OCI-LY1 (cell line): ENCODE results near the gene SLC4A5.

Experiments
- H2AFZ ChIP-seq: fragments of 200-600 bp; sonication (generic), shearing (Covaris generic); 2 replicates; pipeline ENCODE4 v1.6.0; 2014; ENCODE audit warnings: antibody characterized with exemption, mild to moderate bottlenecking, low read length
- H3F3A ChIP-seq: fragments of 200-600 bp; sonication (generic), shearing (Covaris generic); 2 replicates; pipeline ENCODE4 v1.6.0; 2014; ENCODE audit warnings: mild to moderate bottlenecking, antibody characterized with exemption, low read length, moderate library complexity; ENCODE audit not compliant: insufficient read depth
- H3K27ac ChIP-seq: fragments of 200-600 bp; sonication (generic); 2 replicates; pipeline ENCODE4 v1.5.1; 2014; ENCODE audit warnings: low read length, mixed run types, mild to moderate bottlenecking, low read depth; ENCODE audit not compliant: poor library complexity, severe bottlenecking
- H3K27me3 ChIP-seq: fragments of 200-600 bp; sonication (generic); 2 replicates; pipeline ENCODE4 v1.6.0; 2014; ENCODE audit warnings: antibody characterized with exemption, mild to moderate bottlenecking, low read length, moderate library complexity; ENCODE audit not compliant: insufficient read depth
- H3K36me3 ChIP-seq: fragments of 200-600 bp; sonication (generic); 2 replicates; pipeline ENCODE4 v1.6.1; 2014; ENCODE audit warnings: mild to moderate bottlenecking, antibody characterized with exemption, low read length, moderate library complexity, mixed read lengths; ENCODE audit not compliant: insufficient read depth
- H3K4me1 ChIP-seq: fragments of 200-600 bp; sonication (generic); 2 replicates; pipeline ENCODE4 v1.5.1; 2014; ENCODE audit warnings: mild to moderate bottlenecking, low read length, moderate library complexity; ENCODE audit not compliant: insufficient read depth, severe bottlenecking
- H3K4me2 ChIP-seq: fragments of 200-600 bp; sonication (generic), shearing (Covaris generic); 2 replicates; pipeline ENCODE4 v1.6.1; 2014; ENCODE audit warnings: low read length
- H3K4me3 ChIP-seq: fragments of 200-600 bp; sonication (generic); 2 replicates; pipeline ENCODE4 v1.5.1; 2014; ENCODE audit warnings: low read length, low read depth, mild to moderate bottlenecking, mixed read lengths; ENCODE audit not compliant: poor library complexity, severe bottlenecking
- H3K79me2 ChIP-seq: fragments of 200-600 bp; shearing (Covaris generic); 2 replicates; pipeline ENCODE4 v1.6.1; 2016; ENCODE audit warnings: mixed run types, low read length, mixed read lengths; ENCODE audit not compliant: insufficient read depth
- H3K9ac ChIP-seq: fragments of 200-600 bp; sonication (generic), shearing (Covaris generic); 2 replicates; pipeline ENCODE4 v1.6.1; 2014; ENCODE audit warnings: mild to moderate bottlenecking, low read length, mixed read lengths
- H3K9me2 ChIP-seq: fragments of 200-600 bp; sonication (generic), shearing (Covaris generic); 2 replicates; pipeline ENCODE4 v1.6.1; 2014; ENCODE audit warnings: low read depth, mild to moderate bottlenecking, low read length, mixed read lengths
- H3K9me3 ChIP-seq: fragments of 200-600 bp; shearing (Covaris generic); 2 replicates; pipeline ENCODE4 v1.6.1; 2014; ENCODE audit warnings: low read length, mixed read lengths
- H4K20me1 ChIP-seq: fragments of 200-600 bp; sonication (generic), shearing (Covaris generic); 2 replicates; pipeline ENCODE4 v1.6.0; 2016; ENCODE audit warnings: mild to moderate bottlenecking, low read length; ENCODE audit not compliant: insufficient read depth
- CTCF ChIP-seq: fragments of 200-600 bp; sonication (generic), shearing (Covaris generic); IDR thresholded peaks from 2 replicates; pipeline ENCODE4 v1.5.1; 2017; ENCODE audit warnings: mild to moderate bottlenecking, antibody characterized with exemption, low read length, moderate library complexity, mixed read lengths
- EZH2 ChIP-seq: fragments of 200-600 bp; sonication (generic), shearing (Covaris generic); IDR thresholded peaks from 2 replicates; pipeline ENCODE4 v1.8.0; 2017; ENCODE audit warnings: borderline replicate concordance, mixed run types, mild to moderate bottlenecking, antibody characterized with exemption, low read length, moderate library complexity, mixed read lengths

The SLC4A5 gene

GRCh38 chr2:74205596-74205995 lies 137.6 kb downstream of the SLC4A5 start:
- H3K4me1 ChIP-seq: peaks cover 29% of the 10 kb centered on the region
- H3K27ac ChIP-seq: no peak overlapping the region
- no peak overlapping the region for H3K9ac ChIP-seq
- H3K4me2 ChIP-seq: no peak overlapping the region
- H3K79me2 ChIP-seq: peaks cover 60% of the 10 kb centered on the region
- H3K4me3 ChIP-seq: no peak overlapping the region
- H3K9me3 ChIP-seq: no peaks in the 10 kb centered on the region
- H3K9me2 ChIP-seq: no peaks in the 10 kb centered on the region
- H3F3A ChIP-seq: no peaks in the 10 kb centered on the region
- no peaks in the 10 kb centered on the region for H3K27me3 ChIP-seq
- no peak for TF ChIP-seq CTCF
- no peak for TF ChIP-seq EZH2
- no peak overlapping the region for H2AFZ ChIP-seq
- H4K20me1 ChIP-seq: no peaks in the 10 kb centered on the region
- H3K36me3 ChIP-seq: peaks cover 90% of the 10 kb centered on the region

- H3K79me2 ChIP-seq: peaks cover 65% of the 10 kb centered on the region
- TF ChIP-seq EZH2: no peak
- TF ChIP-seq CTCF: no peak
- H3K4me3 ChIP-seq: no peak overlapping the region
- no peak overlapping the region for H2AFZ ChIP-seq
- H3K27me3 ChIP-seq: no peaks in the 10 kb centered on the region
- H3K9me3 ChIP-seq: no peaks in the 10 kb centered on the region
- no peak overlapping the region for H3K9ac ChIP-seq
- H4K20me1 ChIP-seq: no peaks in the 10 kb centered on the region
- no peak overlapping the region for H3K27ac ChIP-seq
- peaks cover 34% of the 10 kb centered on the region for H3K4me1 ChIP-seq
- no peaks in the 10 kb centered on the region for H3K9me2 ChIP-seq
- H3K4me2 ChIP-seq: peak overlapping the region; percentile 26; the same call in 1 of the 2 replicates
- peaks cover 90% of the 10 kb centered on the region for H3K36me3 ChIP-seq
- H3F3A ChIP-seq: no peaks in the 10 kb centered on the region
Observed at GRCh38 chr2:74205113-74205512, 138.1 kb downstream of the SLC4A5 start.

GRCh38 chr2:74204436-74204835 lies 138.8 kb downstream of the SLC4A5 start:
- Histone ChIP-seq H2AFZ (no peak overlapping the region), H3K9me3 (no peaks in the 10 kb centered on the region), H3K79me2 (peaks cover 72% of the 10 kb centered on the region), H3K4me1 (peaks cover 40% of the 10 kb centered on the region), H4K20me1 (no peaks in the 10 kb centered on the region), H3K36me3 (peaks cover 90% of the 10 kb centered on the region), H3K4me3 (no peak overlapping the region), H3K9ac (no peak overlapping the region), H3K4me2 (no peak overlapping the region), H3F3A (no peaks in the 10 kb centered on the region), H3K27ac (no peak overlapping the region), H3K27me3 (no peaks in the 10 kb centered on the region), H3K9me2 (no peaks in the 10 kb centered on the region)
- TF ChIP-seq EZH2 (no peak), CTCF (no peak)
